ENCODE measurements around the gene MAP3K9.
"Not testable (repeated sequence)": the region's sequence is repeated elsewhere in the genome, so short reads cannot be mapped to it uniquely, and the experiment has no call there.

MAP3K9 gene

GRCh38 chr14:70724110-70724509, 85.2 kb downstream of the MAP3K9 start:
- no peak for DNase-seq (ENCODE audit: low spot score)

GRCh38 chr14:70723276-70723675, 86.0 kb downstream of the MAP3K9 start:
- no peak for DNase-seq (ENCODE audit: low spot score)

GRCh38 chr14:70722418-70722817, 86.9 kb downstream of the MAP3K9 start:
- no peak for DNase-seq (ENCODE audit: low spot score)

- DNase-seq (ENCODE audit: low spot score), result no peak
These were observed 87.8 kb downstream of the MAP3K9 start for GRCh38 chr14:70721542-70721941.

GRCh38 chr14:70718383-70719118, 90.8 kb downstream of the MAP3K9 start:
- DNase-seq (ENCODE audit: low spot score), result no peak

- no peak for DNase-seq (ENCODE audit: low spot score)
These were observed 92.4 kb downstream of the MAP3K9 start for GRCh38 chr14:70716958-70717357.

GRCh38 chr14:70716483-70716882, 92.8 kb downstream of the MAP3K9 start:
- no peak for DNase-seq (ENCODE audit: low spot score)

- no peak for DNase-seq (ENCODE audit: low spot score)
These were observed 95.2 kb downstream of the MAP3K9 start for GRCh38 chr14:70714055-70714550.

GRCh38 chr14:70713511-70713916, 95.8 kb downstream of the MAP3K9 start:
- DNase-seq (ENCODE audit: low spot score), result no peak

GRCh38 chr14:70713096-70713495, 96.2 kb downstream of the MAP3K9 start:
- DNase-seq (ENCODE audit: low spot score), result no peak

- DNase-seq (ENCODE audit: low spot score), result no peak
These were observed 97.9 kb downstream of the MAP3K9 start for GRCh38 chr14:70711451-70711850.

- DNase-seq (ENCODE audit: low spot score), result no peak
These were observed 99.5 kb downstream of the MAP3K9 start for GRCh38 chr14:70709726-70710382.

- DNase-seq (ENCODE audit: low spot score), result no peak
These were observed 100.4 kb downstream of the MAP3K9 start for GRCh38 chr14:70708717-70709570.

GRCh38 chr14:70707138-70708038, 101.9 kb downstream of the MAP3K9 start:
- DNase-seq (ENCODE audit: low spot score), result no peak

- no peak for DNase-seq (ENCODE audit: low spot score)
These were observed 103.1 kb downstream of the MAP3K9 start for GRCh38 chr14:70706177-70706576.

- no peak for DNase-seq (ENCODE audit: low spot score)
These were observed 104.4 kb downstream of the MAP3K9 start for GRCh38 chr14:70704960-70705359.

GRCh38 chr14:70703621-70704168, 105.6 kb downstream of the MAP3K9 start:
- not testable (repeated sequence) for DNase-seq (ENCODE audit: low spot score)

- DNase-seq (ENCODE audit: low spot score), result no peak
These were observed 107.2 kb downstream of the MAP3K9 start for GRCh38 chr14:70702161-70702560.

GRCh38 chr14:70701610-70702009, 107.7 kb downstream of the MAP3K9 start:
- no peak for DNase-seq (ENCODE audit: low spot score)

GRCh38 chr14:70700955-70701585, 108.2 kb downstream of the MAP3K9 start:
- no peak for DNase-seq (ENCODE audit: low spot score)

- DNase-seq (ENCODE audit: low spot score), result no peak
These were observed 109.7 kb downstream of the MAP3K9 start for GRCh38 chr14:70699646-70700045.
